AG10803 (cell line): ENCODE data around the gene HOGA1.
A peak's percentile ranks its signal among the peaks of the same experiment; 100 is the strongest.

Experiments used
- DNase-seq: peaks from one replicate; pipeline ENCODE4 v3.0.0; 2010; ENCODE audit warnings: low read depth
- H3K4me3 ChIP-seq: 2 replicates; pipeline ENCODE4 v1.5.1; 2011; ENCODE audit warnings: mild to moderate bottlenecking, low read length, control low read depth
- CTCF ChIP-seq: conservative IDR thresholded peaks from 2 replicates; pipeline ENCODE4 v1.5.1; 2011; ENCODE audit warnings: mild to moderate bottlenecking, low read length, control low read depth, inconsistent platforms

The HOGA1 gene

GRCh38 chr10:97585439-97585811 lies 1.2 kb downstream of the HOGA1 start:
- H3K4me3 ChIP-seq: no peak overlapping the region
- no peak for DNase-seq
- TF ChIP-seq CTCF: no peak

DNA sequence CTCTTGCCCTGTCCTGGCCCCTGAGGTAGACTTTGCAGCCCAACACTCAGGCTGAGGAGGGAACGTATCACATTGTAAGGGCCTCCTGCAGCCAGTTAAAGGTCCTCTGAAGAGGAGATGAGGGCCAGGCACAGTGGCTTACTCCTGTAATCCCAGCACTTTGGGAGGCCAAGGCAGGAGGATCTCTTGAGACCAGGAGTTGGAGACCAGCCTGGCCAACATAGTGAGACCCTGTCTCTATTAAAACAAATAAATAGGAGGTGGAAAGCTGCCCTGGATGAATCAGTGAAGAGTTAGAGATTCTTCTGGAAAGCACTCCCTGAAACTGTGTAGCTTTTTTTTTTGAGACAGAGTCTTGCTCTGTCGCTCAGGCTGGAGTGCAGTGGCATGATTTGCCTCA lies 3.0 kb downstream of the HOGA1 start:
- TF ChIP-seq CTCF: no peak
- DNase-seq: no peak
- no peak overlapping the region for H3K4me3 ChIP-seq

- no peak within 1 kb of the TSS for H3K4me3 ChIP-seq
- TF ChIP-seq CTCF: no peak
- DNase-seq: no peak
These were observed 5.3 kb downstream of the HOGA1 start, which contains the start of gene C10orf62 for GRCh38 chr10:97589479-97589878. Gene C10orf62 (plus strand): TSS chr10:97589721. CDS start chr10:97589898, 177 bp downstream.

GRCh38 chr10:97590082-97590747 lies 6.0 kb downstream of the HOGA1 start:
- no peak for TF ChIP-seq CTCF
- no peak overlapping the region for H3K4me3 ChIP-seq

GRCh38 chr10:97590748-97591495 lies 6.7 kb downstream of the HOGA1 start:
- H3K4me3 ChIP-seq: no peak overlapping the region
- DNase-seq: no peak
- TF ChIP-seq CTCF: no peak

More at GRCh38 chr10:97590082-97590747, 6.0 kb downstream of the HOGA1 start:
- no peak for DNase-seq

GRCh38 chr10:97593421-97593820 lies 9.2 kb downstream of the HOGA1 start:
- no peak for TF ChIP-seq CTCF
- peak; percentile 45 for DNase-seq
- H3K4me3 ChIP-seq: no peak overlapping the region
